Tibial nerve (tissue), 3 donors: Measurements from ENCODE around the gene CFAP46.

Experiments used
- POLR2A ChIP-seq, 2 donors: fragments of 450-650 bp; IDR thresholded peaks; one replicate each; pipeline ENCODE4 v1.6.1; 2017; ENCODE audit warnings: antibody characterized with exemption in 2 of 2, mild to moderate bottlenecking in 2 of 2, moderate library complexity in 2 of 2
- TF ChIP-seq, protein P1 (sequence below), 5 experiments: fragments of 200-600 bp in 3 of 5; fragments of 450-650 bp in 2 of 5; sonication (generic) in 3 of 5; IDR thresholded peaks; one replicate each; pipeline ENCODE4 v1.5.1; 2016 to 2019; ENCODE audit warnings: antibody characterized with exemption in 5 of 5, mild to moderate bottlenecking in 3 of 5, moderate library complexity in 2 of 5

DNA sequence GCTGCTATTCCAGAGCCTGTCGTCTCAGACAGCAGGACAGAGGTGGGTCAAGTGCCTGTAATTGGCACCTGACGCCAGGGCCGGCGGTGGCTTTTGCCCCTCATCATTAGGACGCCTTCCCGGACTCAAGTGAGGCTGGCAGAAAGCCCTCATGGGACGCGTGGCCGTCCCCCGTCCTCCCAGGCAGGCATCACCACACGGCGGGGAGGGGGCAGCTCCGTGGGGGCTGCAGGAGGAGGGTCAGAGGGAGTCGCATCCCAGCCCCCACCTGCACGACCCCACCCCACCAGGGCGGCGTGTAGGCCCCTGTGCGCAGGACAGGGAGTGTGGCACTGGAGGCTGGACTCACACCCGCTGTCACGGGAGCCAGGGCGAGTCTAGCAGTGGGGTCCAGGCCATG is 16.3 kb downstream of the CFAP46 start:
- TF ChIP-seq, protein P1, sequence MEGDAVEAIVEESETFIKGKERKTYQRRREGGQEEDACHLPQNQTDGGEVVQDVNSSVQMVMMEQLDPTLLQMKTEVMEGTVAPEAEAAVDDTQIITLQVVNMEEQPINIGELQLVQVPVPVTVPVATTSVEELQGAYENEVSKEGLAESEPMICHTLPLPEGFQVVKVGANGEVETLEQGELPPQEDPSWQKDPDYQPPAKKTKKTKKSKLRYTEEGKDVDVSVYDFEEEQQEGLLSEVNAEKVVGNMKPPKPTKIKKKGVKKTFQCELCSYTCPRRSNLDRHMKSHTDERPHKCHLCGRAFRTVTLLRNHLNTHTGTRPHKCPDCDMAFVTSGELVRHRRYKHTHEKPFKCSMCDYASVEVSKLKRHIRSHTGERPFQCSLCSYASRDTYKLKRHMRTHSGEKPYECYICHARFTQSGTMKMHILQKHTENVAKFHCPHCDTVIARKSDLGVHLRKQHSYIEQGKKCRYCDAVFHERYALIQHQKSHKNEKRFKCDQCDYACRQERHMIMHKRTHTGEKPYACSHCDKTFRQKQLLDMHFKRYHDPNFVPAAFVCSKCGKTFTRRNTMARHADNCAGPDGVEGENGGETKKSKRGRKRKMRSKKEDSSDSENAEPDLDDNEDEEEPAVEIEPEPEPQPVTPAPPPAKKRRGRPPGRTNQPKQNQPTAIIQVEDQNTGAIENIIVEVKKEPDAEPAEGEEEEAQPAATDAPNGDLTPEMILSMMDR (IDR thresholded peaks at IDR 0.05): no peak
- no peak for TF ChIP-seq POLR2A (IDR thresholded peaks at IDR 0.05)
